GM21737 (cell line): ENCODE data around the gene HECA.

Experiments
- ATAC-seq: cut with Tn5 transposase; IDR thresholded peaks from one replicate; pipeline ENCODE4 v1.9.1; 2021; ENCODE audit warnings: mild to moderate bottlenecking, moderate library complexity; ENCODE audit not compliant: unreplicated experiment

HECA gene

GRCh38 chr6:139159016-139159415 lies 24.1 kb downstream of the HECA start:
- ATAC-seq, result no peak

GRCh38 chr6:139161169-139161568 lies 26.3 kb downstream of the HECA start:
- no peak for ATAC-seq

- ATAC-seq, result peak; percentile 99
These were observed 27.0 kb downstream of the HECA start for GRCh38 chr6:139161817-139162284.

GRCh38 chr6:139164001-139164400 lies 29.1 kb downstream of the HECA start:
- no peak for ATAC-seq

- ATAC-seq, result no peak
These were observed 30.4 kb downstream of the HECA start for GRCh38 chr6:139165324-139165723.

- ATAC-seq, result no peak
These were observed 31.5 kb downstream of the HECA start for GRCh38 chr6:139166238-139166955.

- no peak for ATAC-seq
These were observed 32.1 kb downstream of the HECA start for GRCh38 chr6:139166956-139167313.

GRCh38 chr6:139172151-139172550 lies 37.3 kb downstream of the HECA start:
- ATAC-seq, result no peak

- no peak for ATAC-seq
These were observed 37.7 kb downstream of the HECA start for GRCh38 chr6:139172567-139172966.

GRCh38 chr6:139173172-139173571 lies 38.3 kb downstream of the HECA start:
- ATAC-seq, result no peak

- no peak for ATAC-seq
These were observed 38.9 kb downstream of the HECA start for GRCh38 chr6:139173822-139174221.

GRCh38 chr6:139174961-139175360 lies 40.1 kb downstream of the HECA start:
- no peak for ATAC-seq

GRCh38 chr6:139175389-139175948 lies 40.6 kb downstream of the HECA start:
- ATAC-seq, result peak; percentile 56

GRCh38 chr6:139181236-139181635 lies 46.4 kb downstream of the HECA start:
- no peak for ATAC-seq

GRCh38 chr6:139184047-139184446 lies 49.2 kb downstream of the HECA start:
- no peak for ATAC-seq

GRCh38 chr6:139184459-139184858 lies 49.6 kb downstream of the HECA start:
- ATAC-seq, result no peak

GRCh38 chr6:139186242-139186641 lies 51.4 kb downstream of the HECA start:
- no peak for ATAC-seq

- no peak for ATAC-seq
These were observed 51.8 kb downstream of the HECA start for GRCh38 chr6:139186692-139187091.

GRCh38 chr6:139187489-139187888 lies 52.6 kb downstream of the HECA start:
- ATAC-seq, result no peak

GRCh38 chr6:139189665-139190064 lies 54.8 kb downstream of the HECA start:
- no peak for ATAC-seq

- no peak for ATAC-seq
These were observed 59.9 kb downstream of the HECA start for GRCh38 chr6:139194740-139195139.

GRCh38 chr6:139198529-139199288 lies 63.8 kb downstream of the HECA start:
- ATAC-seq, result no peak
